ENCODE data around the gene XRRA1. TPM values are rescaled to one million over a fixed set of nuclear protein-coding genes. Genes with fewer than 3 reads are reported as not detected.

XRRA1 gene
- total RNA-seq, 1 experiment from 2014 or later = 10.4 TPM

GRCh38 chr11:74936976-74937375, 11.9 kb downstream of the XRRA1 start (continued):
- TF ChIP-seq, protein P1, sequence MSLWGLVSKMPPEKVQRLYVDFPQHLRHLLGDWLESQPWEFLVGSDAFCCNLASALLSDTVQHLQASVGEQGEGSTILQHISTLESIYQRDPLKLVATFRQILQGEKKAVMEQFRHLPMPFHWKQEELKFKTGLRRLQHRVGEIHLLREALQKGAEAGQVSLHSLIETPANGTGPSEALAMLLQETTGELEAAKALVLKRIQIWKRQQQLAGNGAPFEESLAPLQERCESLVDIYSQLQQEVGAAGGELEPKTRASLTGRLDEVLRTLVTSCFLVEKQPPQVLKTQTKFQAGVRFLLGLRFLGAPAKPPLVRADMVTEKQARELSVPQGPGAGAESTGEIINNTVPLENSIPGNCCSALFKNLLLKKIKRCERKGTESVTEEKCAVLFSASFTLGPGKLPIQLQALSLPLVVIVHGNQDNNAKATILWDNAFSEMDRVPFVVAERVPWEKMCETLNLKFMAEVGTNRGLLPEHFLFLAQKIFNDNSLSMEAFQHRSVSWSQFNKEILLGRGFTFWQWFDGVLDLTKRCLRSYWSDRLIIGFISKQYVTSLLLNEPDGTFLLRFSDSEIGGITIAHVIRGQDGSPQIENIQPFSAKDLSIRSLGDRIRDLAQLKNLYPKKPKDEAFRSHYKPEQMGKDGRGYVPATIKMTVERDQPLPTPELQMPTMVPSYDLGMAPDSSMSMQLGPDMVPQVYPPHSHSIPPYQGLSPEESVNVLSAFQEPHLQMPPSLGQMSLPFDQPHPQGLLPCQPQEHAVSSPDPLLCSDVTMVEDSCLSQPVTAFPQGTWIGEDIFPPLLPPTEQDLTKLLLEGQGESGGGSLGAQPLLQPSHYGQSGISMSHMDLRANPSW (CRISPR knock-in tag; conservative IDR thresholded peaks at IDR 0.05; ENCODE audit: low read depth) = no peak
- TF ChIP-seq, protein P2, sequence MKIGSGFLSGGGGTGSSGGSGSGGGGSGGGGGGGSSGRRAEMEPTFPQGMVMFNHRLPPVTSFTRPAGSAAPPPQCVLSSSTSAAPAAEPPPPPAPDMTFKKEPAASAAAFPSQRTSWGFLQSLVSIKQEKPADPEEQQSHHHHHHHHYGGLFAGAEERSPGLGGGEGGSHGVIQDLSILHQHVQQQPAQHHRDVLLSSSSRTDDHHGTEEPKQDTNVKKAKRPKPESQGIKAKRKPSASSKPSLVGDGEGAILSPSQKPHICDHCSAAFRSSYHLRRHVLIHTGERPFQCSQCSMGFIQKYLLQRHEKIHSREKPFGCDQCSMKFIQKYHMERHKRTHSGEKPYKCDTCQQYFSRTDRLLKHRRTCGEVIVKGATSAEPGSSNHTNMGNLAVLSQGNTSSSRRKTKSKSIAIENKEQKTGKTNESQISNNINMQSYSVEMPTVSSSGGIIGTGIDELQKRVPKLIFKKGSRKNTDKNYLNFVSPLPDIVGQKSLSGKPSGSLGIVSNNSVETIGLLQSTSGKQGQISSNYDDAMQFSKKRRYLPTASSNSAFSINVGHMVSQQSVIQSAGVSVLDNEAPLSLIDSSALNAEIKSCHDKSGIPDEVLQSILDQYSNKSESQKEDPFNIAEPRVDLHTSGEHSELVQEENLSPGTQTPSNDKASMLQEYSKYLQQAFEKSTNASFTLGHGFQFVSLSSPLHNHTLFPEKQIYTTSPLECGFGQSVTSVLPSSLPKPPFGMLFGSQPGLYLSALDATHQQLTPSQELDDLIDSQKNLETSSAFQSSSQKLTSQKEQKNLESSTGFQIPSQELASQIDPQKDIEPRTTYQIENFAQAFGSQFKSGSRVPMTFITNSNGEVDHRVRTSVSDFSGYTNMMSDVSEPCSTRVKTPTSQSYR (CRISPR knock-in tag; IDR thresholded peaks at IDR 0.05) = no peak
- no peak for TF ChIP-seq ZNF396 (CRISPR knock-in tag; IDR thresholded peaks at IDR 0.05; ENCODE audit: borderline replicate concordance)

DNA sequence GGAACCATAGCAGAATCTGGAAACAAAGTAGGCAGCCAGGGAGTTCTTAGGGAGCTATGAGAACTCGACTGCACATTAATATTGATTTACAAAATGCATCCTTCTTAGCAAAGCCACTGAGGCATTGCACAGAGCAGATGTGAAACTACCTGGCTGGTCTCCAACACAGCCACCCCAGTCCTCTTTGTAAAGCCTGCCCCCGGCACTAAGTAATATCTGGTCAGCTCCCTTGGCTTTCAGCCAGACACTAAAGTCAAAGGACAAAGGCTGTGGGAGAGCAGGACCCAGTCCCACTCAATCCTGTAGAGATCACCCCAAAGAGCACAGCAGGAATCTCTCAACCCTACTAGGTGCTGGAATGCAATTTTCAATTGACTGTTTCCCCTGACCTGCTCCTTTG, 12.8 kb downstream of the XRRA1 start:
- no peak for ATAC-seq
- H3K27me3 Mint-ChIP-seq (ENCODE audit: low read depth) = no peaks in the 10 kb centered on the region
- no peaks in the 10 kb centered on the region for H3K4me1 Mint-ChIP-seq
- no peak for DNase-seq (ENCODE audit: low spot score)
- no peak overlapping the region for H3K4me3 Mint-ChIP-seq
- CTCF ChIA-PET = no interaction called here
- no peak overlapping the region for H3K27ac Mint-ChIP-seq
- H3K9me3 Mint-ChIP-seq = no peaks in the 10 kb centered on the region
- POLR2A ChIA-PET = no interaction called here
- H3K36me3 Mint-ChIP-seq = peaks cover 11% of the 10 kb centered on the region
- TF ChIP-seq E2F1 (CRISPR knock-in tag; IDR thresholded peaks at IDR 0.05) (no peak), ZNF138 (CRISPR knock-in tag; conservative IDR thresholded peaks at IDR 0.05) (no peak), IRF2 (CRISPR knock-in tag; IDR thresholded peaks at IDR 0.05; ENCODE audit: borderline replicate concordance, low read depth) (no peak), MXD4 (CRISPR knock-in tag; IDR thresholded peaks at IDR 0.05; ENCODE audit: borderline replicate concordance) (no peak), JUN (CRISPR knock-in tag; IDR thresholded peaks at IDR 0.05) (no peak), PRRX2 (CRISPR knock-in tag; IDR thresholded peaks at IDR 0.05) (no peak), ARID4B (CRISPR knock-in tag; IDR thresholded peaks at IDR 0.05; ENCODE audit: borderline replicate concordance) (no peak), KAT7 (CRISPR knock-in tag; IDR thresholded peaks at IDR 0.05; ENCODE audit: borderline replicate concordance) (no peak), SP1 (CRISPR knock-in tag; conservative IDR thresholded peaks at IDR 0.05) (no peak), ZNF416 (CRISPR knock-in tag; IDR thresholded peaks at IDR 0.05) (no peak), TEAD1 (CRISPR knock-in tag; IDR thresholded peaks at IDR 0.05) (no peak), ATF1 (CRISPR knock-in tag; IDR thresholded peaks at IDR 0.05) (no peak), ZNF317 (CRISPR knock-in tag; IDR thresholded peaks at IDR 0.05; ENCODE audit: borderline replicate concordance, low read depth) (no peak), TEAD4 (CRISPR knock-in tag; IDR thresholded peaks at IDR 0.05) (no peak), FOXK1 (CRISPR knock-in tag; IDR thresholded peaks at IDR 0.05) (no peak), ZNF121 (CRISPR knock-in tag; IDR thresholded peaks at IDR 0.05) (no peak), NFYB (CRISPR knock-in tag; conservative IDR thresholded peaks at IDR 0.05; ENCODE audit: low read depth) (no peak)
- TF ChIP-seq, protein P1 (CRISPR knock-in tag; conservative IDR thresholded peaks at IDR 0.05; ENCODE audit: low read depth) = no peak
- TF ChIP-seq, protein P3, sequence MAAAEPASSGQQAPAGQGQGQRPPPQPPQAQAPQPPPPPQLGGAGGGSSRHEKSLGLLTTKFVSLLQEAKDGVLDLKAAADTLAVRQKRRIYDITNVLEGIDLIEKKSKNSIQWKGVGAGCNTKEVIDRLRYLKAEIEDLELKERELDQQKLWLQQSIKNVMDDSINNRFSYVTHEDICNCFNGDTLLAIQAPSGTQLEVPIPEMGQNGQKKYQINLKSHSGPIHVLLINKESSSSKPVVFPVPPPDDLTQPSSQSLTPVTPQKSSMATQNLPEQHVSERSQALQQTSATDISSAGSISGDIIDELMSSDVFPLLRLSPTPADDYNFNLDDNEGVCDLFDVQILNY (CRISPR knock-in tag; IDR thresholded peaks at IDR 0.05) = no peak

Data from WTC11 (cell line).